ENCODE data around the gene EFCAB6. TPM values are rescaled to one million over a fixed set of nuclear protein-coding genes. Genes with fewer than 3 reads are reported as not detected.

Gene EFCAB6
- total RNA-seq, 2 experiments from 2014 or later = 0.27 to 0.29 TPM

DNA sequence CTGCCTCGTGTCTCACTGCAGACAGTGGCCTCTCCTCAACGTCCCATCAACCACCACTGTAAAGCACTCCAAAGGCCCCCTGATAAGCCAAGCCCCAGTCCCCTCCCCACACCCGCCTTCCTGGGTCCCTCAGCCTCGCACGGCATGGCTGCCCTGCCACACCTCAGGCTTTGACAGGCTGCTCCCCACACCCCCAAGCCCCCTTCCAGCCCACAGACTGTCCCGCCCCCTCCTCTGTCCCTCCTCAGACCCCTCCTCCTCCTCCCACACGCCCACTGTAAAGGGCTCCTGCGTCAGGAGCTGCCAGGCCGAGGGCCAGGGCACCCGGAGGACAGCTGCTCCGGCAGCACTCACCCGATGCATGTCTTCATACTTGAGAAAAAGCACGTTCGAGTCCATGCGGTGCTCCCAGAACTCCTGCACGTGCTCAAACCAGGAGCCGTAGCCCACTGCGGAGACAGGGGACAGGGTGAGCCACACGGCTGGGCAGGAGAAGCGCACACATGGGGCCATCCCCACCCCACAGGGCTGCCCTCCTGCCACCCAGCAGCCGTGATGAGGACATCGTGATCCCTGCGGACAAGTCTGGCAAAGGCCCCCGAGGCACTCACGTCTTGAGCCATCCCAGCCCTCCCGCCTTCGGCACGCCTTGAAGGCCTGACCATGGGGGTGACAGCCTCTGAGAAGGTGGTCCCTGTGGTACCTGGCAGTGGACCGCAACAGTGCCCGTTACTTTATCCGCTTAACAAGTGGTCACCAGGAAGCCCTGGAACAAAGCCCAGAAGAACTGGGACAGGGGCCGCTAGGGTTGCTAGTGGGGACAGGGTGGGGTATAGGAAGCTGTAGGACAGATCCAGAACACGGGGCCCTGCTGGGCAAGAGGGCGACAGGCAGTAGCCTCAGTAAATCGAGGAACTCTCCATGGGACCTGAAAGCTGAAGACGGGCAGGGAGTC, 21.5 kb upstream of the EFCAB6 start:
- no peak overlapping the region for H3K27ac Mint-ChIP-seq
- ChIA-PET POLR2A (no interaction called here), CTCF (no interaction called here)
- no peaks in the 10 kb centered on the region for H3K4me1 Mint-ChIP-seq (ENCODE audit: low read depth)
- no peaks in the 10 kb centered on the region for H3K9me3 Mint-ChIP-seq
- intact Hi-C loops (cut with micrococcal nuclease) = no loop called here
- DNase-seq = no peak
- peaks cover 12% of the 10 kb centered on the region for H3K27me3 Mint-ChIP-seq
- H3K4me3 Mint-ChIP-seq = no peak overlapping the region
- no peaks in the 10 kb centered on the region for H3K36me3 Mint-ChIP-seq

DNA sequence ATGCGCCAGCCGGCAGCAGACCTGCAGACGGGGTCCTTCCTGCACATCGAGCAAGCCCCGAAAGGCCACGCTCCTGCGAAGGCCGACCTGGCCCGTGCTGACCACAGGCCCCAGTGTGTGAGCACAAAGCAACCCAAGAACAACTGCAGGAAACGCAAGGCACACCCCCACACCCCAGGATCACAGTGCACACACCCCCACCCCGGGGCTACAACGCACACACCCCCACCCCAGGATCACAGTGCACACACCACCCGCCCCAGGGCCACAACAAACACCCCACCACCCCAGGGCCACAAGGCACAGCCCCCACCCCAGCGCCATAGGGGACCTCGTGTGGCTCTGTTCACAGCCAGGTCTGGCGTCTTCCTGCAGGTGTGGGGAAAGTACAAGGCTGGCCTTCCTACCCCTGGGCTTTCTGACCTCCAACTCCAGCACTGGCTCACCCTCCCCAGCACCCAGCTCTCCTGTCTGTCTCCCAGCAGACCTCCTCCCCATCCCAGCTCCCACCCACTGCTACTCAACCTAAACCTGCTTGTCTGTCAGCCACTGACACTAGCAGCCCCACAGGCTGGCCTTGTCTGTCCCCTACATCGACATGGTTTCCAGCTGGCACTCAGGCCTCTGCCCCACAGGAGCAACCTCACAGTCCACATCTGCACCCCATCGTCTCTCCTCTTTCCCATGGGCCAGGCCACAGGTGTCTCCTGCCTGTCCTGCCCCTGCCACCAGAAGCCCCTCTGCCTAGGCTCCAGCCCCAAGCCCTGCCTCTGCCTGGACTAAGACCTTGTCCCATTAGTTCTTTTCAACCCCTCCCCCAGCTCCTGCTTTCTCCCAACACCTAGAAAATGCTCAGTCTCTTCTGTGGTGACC, 20.5 kb upstream of the EFCAB6 start:
- CTCF ChIA-PET = no interaction called here
- Mint-ChIP-seq H3K9me3 (no peaks in the 10 kb centered on the region), H3K27me3 (peaks cover 12% of the 10 kb centered on the region), H3K27ac (no peak overlapping the region), H3K36me3 (no peaks in the 10 kb centered on the region), H3K4me1 (ENCODE audit: low read depth) (no peaks in the 10 kb centered on the region), H3K4me3 (no peak overlapping the region)
- DNase-seq = no peak
- POLR2A ChIA-PET = no interaction called here
- intact Hi-C loops (cut with micrococcal nuclease) = no loop called here

DNA sequence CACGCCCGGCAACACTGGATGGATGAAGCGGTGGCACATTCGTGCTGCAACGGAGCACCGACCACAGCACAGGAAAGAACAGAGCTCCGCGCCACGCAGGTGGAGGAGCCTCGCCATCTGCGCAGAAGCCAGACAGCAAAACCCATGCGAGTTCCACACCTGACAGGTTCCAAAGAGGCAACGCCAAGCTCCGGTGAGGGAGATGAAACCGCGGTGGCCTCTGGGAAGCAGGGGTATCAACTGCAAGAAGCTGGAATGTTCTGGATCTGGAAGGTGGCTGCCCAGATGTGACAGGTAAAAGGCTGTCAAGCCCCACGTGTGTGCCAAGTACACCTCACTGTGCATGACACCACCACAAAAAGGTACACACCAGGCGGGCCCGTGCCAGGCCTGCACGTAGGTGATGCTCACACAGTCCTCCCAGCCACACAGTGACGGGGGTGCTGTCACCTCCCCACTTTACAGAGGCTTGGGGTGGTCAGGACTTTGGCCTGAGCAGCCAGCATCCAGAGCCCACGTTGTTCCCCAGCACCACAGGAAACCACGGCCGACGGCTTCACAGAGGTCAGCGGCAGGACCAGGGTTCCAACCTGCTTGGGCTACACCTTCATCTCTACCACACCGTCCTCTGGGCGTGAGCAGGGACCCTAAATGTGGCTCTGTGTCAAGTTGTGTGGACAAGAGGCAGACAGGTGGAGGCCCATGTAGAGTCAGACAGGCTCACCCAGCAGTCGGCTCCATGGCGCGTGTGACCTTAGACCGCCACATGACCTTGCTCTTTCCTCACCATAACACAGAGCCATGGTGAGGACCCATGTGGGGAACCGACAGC, 19.7 kb upstream of the EFCAB6 start:
- H3K4me1 Mint-ChIP-seq (ENCODE audit: low read depth) = no peaks in the 10 kb centered on the region
- H3K36me3 Mint-ChIP-seq = no peaks in the 10 kb centered on the region
- H3K27ac Mint-ChIP-seq = no peak overlapping the region
- no peaks in the 10 kb centered on the region for H3K9me3 Mint-ChIP-seq
- no peak overlapping the region for H3K4me3 Mint-ChIP-seq
- intact Hi-C loops (cut with micrococcal nuclease) = no loop called here
- CTCF ChIA-PET = no interaction called here
- POLR2A ChIA-PET = no interaction called here
- DNase-seq = no peak
- H3K27me3 Mint-ChIP-seq = peaks cover 12% of the 10 kb centered on the region

DNA sequence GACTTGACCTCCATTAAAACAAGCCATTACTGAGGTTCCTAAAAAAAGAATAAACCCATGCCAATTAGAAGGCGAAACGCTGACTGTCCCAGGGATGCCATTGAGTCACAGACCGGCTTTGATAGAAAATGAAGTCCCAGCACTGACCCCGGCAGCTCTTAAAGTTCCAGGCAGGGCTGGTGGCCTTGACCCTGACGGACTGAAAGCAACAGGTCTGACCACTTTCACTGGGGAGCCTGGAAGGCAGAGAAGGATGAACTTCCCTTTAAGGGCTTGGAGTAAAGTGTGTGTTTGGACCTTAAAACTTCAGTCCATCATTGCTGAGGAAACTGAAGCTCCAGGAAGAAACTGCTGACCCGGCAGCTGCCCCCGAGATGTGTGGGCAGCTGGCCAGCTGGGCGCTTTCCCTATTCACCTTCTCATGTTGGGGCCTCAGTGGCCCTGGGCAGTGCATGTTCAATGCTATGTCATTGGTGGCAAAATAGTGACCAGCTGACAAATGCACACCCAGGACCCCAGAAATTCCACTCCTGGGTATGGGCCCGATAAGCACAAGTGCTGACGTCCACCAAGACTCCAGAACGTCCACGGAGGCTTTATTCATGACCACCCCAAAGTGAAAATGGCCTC, 18.9 kb upstream of the EFCAB6 start:
- H3K4me1 Mint-ChIP-seq (ENCODE audit: low read depth) = no peaks in the 10 kb centered on the region
- peaks cover 12% of the 10 kb centered on the region for H3K27me3 Mint-ChIP-seq
- no peak overlapping the region for H3K27ac Mint-ChIP-seq
- no peaks in the 10 kb centered on the region for H3K36me3 Mint-ChIP-seq
- ChIA-PET CTCF (no interaction called here), POLR2A (no interaction called here)
- no peak overlapping the region for H3K4me3 Mint-ChIP-seq
- DNase-seq = no peak
- H3K9me3 Mint-ChIP-seq = no peaks in the 10 kb centered on the region
- intact Hi-C loops (cut with micrococcal nuclease) = no loop called here

DNA sequence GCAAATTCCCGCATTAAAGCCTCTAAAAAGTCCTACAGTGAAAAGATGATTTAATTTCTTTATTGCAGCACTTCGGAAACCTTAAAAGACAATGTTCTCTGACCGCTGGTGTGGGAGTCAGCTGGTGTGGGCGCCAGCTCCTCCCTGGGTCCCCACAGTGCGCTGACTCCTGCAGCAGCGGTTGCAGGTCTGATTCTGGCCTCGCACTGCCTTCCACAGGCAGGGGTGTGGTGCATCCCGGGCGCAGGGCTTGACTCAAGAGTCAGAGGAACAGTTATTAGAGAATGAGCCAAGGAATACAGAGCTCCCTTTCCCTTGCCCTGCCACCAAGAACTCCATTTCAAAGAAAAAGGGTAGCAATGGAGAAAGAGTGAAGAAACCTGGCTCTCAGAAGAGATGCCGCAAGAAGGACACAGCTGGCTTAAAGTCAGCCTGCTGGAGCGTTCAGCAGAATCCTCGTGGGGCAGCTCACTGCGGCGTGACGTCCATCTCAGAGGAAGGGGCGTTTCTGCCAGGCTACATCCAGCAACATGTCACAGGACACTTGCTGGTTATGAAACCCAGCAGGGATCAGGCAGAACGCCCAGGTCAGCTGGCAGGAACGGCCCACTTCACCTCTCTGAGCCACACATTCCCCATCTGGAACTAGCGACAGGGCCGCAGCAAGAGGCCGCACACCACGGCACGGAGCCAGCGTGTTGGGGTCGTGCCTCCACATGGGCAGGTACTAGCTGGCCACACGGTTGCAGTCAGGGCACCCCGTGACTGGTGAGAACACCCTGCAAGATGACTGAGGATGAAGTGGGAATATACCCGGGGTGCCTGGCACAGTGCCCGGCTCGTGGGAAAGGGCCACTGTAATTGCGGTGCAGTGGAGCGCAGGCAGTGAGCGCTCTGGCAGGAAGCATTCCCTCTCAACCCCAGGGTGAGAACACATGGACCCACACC, 18.1 kb upstream of the EFCAB6 start:
- no peak for DNase-seq
- Mint-ChIP-seq H3K27ac (no peak overlapping the region), H3K9me3 (no peaks in the 10 kb centered on the region), H3K36me3 (no peaks in the 10 kb centered on the region), H3K27me3 (peaks cover 7% of the 10 kb centered on the region), H3K4me3 (no peak overlapping the region), H3K4me1 (ENCODE audit: low read depth) (no peaks in the 10 kb centered on the region)
- ChIA-PET POLR2A (no interaction called here), CTCF (no interaction called here)
- intact Hi-C loops (cut with micrococcal nuclease) = no loop called here

DNA sequence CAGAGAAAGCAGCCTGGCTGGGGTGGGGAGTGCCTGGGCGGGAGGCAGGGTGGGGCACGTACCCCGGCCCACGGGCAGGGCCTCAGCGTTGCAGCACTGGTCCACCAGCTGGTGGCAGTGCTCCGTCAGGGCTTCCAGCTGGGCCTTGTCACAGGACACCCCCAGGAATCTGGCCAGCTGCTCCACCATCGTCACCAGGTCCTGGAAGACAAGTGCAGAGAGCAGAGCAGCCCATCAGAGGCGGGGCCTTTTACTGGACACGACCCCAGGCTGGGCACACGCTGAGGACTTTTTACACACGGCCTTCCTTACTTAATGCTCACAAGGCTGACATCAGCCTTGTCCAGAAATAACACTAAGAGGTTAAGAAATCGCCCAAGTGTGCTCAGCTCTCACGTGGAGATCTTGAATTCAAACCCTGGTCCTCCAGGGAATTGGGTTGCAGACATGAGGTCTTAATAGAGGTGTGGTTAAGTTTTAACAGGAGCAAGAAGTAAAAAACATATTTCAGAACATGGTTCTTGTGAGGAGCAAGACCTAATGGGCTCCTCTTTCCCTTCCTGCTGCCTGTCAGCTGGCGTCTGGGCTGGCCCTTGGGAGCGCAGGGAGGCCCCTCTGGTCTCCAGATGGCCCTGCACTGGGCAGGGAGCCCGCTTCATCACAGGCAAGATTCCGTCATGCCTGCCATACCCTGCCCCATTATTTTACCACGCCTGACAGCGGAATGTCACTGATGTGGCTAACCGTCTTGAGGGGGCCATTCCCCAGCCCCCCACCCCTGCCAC, 17.1 kb upstream of the EFCAB6 start:
- Mint-ChIP-seq H3K4me3 (no peak overlapping the region), H3K9me3 (no peaks in the 10 kb centered on the region), H3K4me1 (ENCODE audit: low read depth) (no peaks in the 10 kb centered on the region), H3K27ac (no peak overlapping the region), H3K36me3 (no peaks in the 10 kb centered on the region), H3K27me3 (peaks cover 7% of the 10 kb centered on the region)
- POLR2A ChIA-PET = no interaction called here
- no peak for DNase-seq
- CTCF ChIA-PET = no interaction called here
- intact Hi-C loops (cut with micrococcal nuclease) = no loop called here

DNA sequence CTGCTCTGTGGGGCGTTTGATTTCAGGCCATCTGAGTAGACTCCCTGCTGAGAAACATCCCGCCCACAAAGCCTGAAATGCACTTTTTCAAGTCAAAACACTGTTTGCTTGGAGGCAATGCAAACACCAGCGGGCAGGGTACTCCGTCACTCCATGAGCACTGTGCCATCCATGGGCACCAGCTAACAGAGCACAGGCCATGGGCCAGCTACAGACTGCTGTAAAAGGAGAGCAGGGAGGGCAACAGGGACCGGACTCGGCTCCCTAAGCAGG, 16.6 kb upstream of the EFCAB6 start:
- Mint-ChIP-seq H3K27me3 (peaks cover 7% of the 10 kb centered on the region), H3K36me3 (no peaks in the 10 kb centered on the region), H3K4me3 (no peak overlapping the region), H3K27ac (no peak overlapping the region), H3K9me3 (no peaks in the 10 kb centered on the region), H3K4me1 (ENCODE audit: low read depth) (no peaks in the 10 kb centered on the region)
- ChIA-PET CTCF (no interaction called here), POLR2A (no interaction called here)
- intact Hi-C loops (cut with micrococcal nuclease) = no loop called here
- no peak for DNase-seq

DNA sequence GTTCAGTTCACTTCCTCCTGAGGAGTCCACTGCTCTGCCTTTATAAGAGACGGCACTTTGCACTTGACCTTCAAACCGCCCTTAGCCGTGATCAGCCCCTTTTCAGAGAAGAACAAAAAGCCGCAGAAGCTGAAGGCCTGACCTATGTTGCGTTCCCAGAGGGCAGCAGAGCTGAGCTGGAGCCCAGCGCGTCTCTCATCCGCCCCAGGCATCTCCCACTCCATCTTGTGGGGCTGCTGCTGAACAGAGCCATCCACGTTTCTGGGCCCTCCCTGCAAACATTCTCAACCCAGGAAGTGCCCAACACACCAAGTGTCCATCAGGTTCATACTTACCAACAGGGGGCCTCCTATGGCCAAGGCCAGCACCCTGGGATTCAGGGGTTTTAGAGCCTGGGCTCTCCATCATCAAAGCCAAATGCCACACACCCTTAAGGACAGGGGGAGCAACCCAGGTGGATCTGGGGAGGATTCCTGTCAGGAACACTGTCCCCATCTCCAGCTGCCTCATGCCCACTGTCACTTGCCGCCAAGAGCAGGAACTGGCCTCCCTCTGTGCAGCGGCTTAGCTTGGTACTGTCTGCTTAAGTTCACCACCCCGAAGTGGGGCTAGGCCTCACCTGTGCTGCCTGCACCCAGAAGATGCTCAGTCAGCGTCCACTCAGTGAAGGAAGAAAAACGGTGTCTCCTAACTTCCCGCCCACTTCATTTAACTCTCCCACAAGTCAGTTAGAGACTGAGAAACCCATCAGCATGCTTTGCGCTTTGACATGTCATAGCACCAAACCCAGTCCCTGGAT, 16.0 kb upstream of the EFCAB6 start:
- POLR2A ChIA-PET = no interaction called here
- intact Hi-C loops (cut with micrococcal nuclease) = no loop called here
- Mint-ChIP-seq H3K36me3 (no peaks in the 10 kb centered on the region), H3K4me3 (no peak overlapping the region), H3K27me3 (peaks cover 6% of the 10 kb centered on the region), H3K4me1 (ENCODE audit: low read depth) (no peaks in the 10 kb centered on the region), H3K9me3 (no peaks in the 10 kb centered on the region), H3K27ac (no peak overlapping the region)
- no peak for DNase-seq
- CTCF ChIA-PET = no interaction called here

DNA sequence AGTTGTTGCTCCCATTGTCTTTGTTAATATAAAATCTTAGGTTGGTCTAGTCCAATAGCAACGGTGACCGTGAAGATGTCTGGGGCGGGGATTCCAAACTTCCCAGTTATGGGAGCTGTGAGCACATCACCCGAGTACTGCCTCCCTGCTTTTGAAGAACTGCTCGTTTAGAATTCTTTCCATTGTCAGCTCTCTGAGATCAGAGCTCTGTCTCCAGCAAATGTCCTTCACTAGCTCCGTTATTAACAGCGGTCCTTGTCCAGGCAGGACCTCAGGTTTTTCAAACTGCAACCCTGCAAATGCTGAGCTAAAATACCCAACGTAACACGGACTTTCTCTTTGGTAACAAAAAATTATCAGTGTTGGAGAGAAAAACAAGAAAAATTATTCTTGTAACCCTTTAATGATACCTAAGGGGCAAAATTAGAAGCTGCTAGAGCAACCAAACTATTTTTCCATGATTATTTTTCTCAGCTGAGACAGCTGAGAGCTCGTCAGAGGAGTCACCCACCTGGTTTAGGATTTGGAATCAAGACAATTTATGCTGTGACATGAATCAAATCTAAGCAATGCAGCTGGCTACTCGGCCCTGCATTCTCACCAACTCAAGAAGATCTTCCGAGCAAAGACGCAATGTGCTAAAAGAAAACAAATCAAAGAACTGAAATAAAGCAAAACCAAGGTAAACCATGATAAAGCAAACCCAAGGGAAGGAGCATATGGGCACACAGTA, 15.1 kb upstream of the EFCAB6 start:
- CTCF ChIA-PET = interaction anchor here (0.7 to 0.9 kb wide), 2 partner anchors 56 to 737 kb away, joined by 3 read pairs; no protein-coding TSS in a partner anchor

More for the DNA sequence above, 15.1 kb upstream of the EFCAB6 start:
- Mint-ChIP-seq H3K36me3 (no peaks in the 10 kb centered on the region), H3K4me1 (ENCODE audit: low read depth) (no peaks in the 10 kb centered on the region), H3K27ac (no peak overlapping the region), H3K9me3 (no peaks in the 10 kb centered on the region), H3K4me3 (no peak overlapping the region), H3K27me3 (peaks cover 7% of the 10 kb centered on the region)
- DNase-seq = no peak
- POLR2A ChIA-PET = no interaction called here
- intact Hi-C loops (cut with micrococcal nuclease) = no loop called here
